GM12878 (cell line): Measurements from ENCODE around the gene TMEM272. TPM values are rescaled to one million over a fixed set of nuclear protein-coding genes. Genes with fewer than 3 reads are reported as not detected.
A peak's percentile ranks its signal among the peaks of the same experiment; 100 is the strongest.

Experiments used
- BCL3 ChIP-seq: IDR thresholded peaks from 2 replicates; pipeline ENCODE4 v1.6.1; 2011; ENCODE audit warnings: borderline replicate concordance, low read depth, mild to moderate bottlenecking, moderate library complexity, low read length; ENCODE audit not compliant: insufficient read depth, poor library complexity, severe bottlenecking
- CBFB ChIP-seq: IDR thresholded peaks from 2 replicates; pipeline ENCODE4 v1.6.1; 2016; ENCODE audit warnings: antibody characterized with exemption, low read depth
- CBX5 ChIP-seq: sonication (generic); IDR thresholded peaks from 2 replicates; pipeline ENCODE4 v1.6.1; 2016; ENCODE audit warnings: low read depth, moderate library complexity, mild to moderate bottlenecking, inconsistent platforms
- CUX1 ChIP-seq: IDR thresholded peaks from 2 replicates; pipeline ENCODE4 v1.6.1; 2012; ENCODE audit warnings: improper control_type of control experiment, low read depth, low read length; ENCODE audit not compliant: insufficient replicate concordance
- DPF2 ChIP-seq: fragments of 450-650 bp; IDR thresholded peaks from 2 replicates; pipeline ENCODE4 v1.6.1; 2017; ENCODE audit warnings: mild to moderate bottlenecking
- ELK1 ChIP-seq: IDR thresholded peaks from 2 replicates; pipeline ENCODE4 v1.6.1; 2012; ENCODE audit warnings: low read depth, low read length, improper control_type of control experiment
- HDGF ChIP-seq: fragments of 450-650 bp; IDR thresholded peaks from 2 replicates; pipeline ENCODE4 v1.6.1; 2016; ENCODE audit warnings: antibody characterized with exemption
- IKZF1 ChIP-seq: fragments of 450-650 bp; conservative IDR thresholded peaks from 2 replicates; pipeline ENCODE4 v1.6.1; 2017; ENCODE audit warnings: antibody characterized with exemption, mild to moderate bottlenecking
- IKZF2 ChIP-seq, 2 experiments: fragments of 450-650 bp; IDR thresholded peaks; 2 replicates each; pipeline ENCODE4 v1.6.1; 2017; ENCODE audit warnings: mild to moderate bottlenecking in 2 of 2, moderate library complexity in 2 of 2
- NFYA ChIP-seq: IDR thresholded peaks from 2 replicates; pipeline ENCODE4 v1.6.1; 2011; ENCODE audit warnings: low read depth, mild to moderate bottlenecking, low read length, improper control_type of control experiment, borderline replicate concordance
- PML ChIP-seq: IDR thresholded peaks from 2 replicates; pipeline ENCODE4 v1.6.1; 2012; ENCODE audit warnings: low read length, inconsistent platforms
- POLR2A ChIP-seq: IDR thresholded peaks from 2 replicates; pipeline ENCODE4 v1.6.1; 2011; ENCODE audit warnings: low read depth, mild to moderate bottlenecking, low read length
- SMAD5 ChIP-seq: IDR thresholded peaks from 2 replicates; pipeline ENCODE4 v1.6.1; 2016; ENCODE audit warnings: antibody characterized with exemption, low read depth
- SMC3 ChIP-seq: IDR thresholded peaks from 2 replicates; pipeline ENCODE4 v1.6.1; 2011; ENCODE audit warnings: low read length, improper control_type of control experiment, borderline replicate concordance
- SREBF2 ChIP-seq: IDR thresholded peaks from 2 replicates; pipeline ENCODE4 v1.6.1; 2012; ENCODE audit warnings: mild to moderate bottlenecking, low read length
- WRNIP1 ChIP-seq: IDR thresholded peaks from 2 replicates; pipeline ENCODE4 v1.6.1; 2011; ENCODE audit warnings: low read depth, low read length, improper control_type of control experiment, borderline replicate concordance
- ZNF217 ChIP-seq: fragments of 450-650 bp; IDR thresholded peaks from 2 replicates; pipeline ENCODE4 v1.6.1; 2017; ENCODE audit warnings: antibody characterized with exemption, mild to moderate bottlenecking
- ZNF592 ChIP-seq: fragments of 450-650 bp; IDR thresholded peaks from 2 replicates; pipeline ENCODE4 v1.6.1; 2017; ENCODE audit warnings: mild to moderate bottlenecking, moderate library complexity
- polyA plus RNA-seq, 11 experiments: library from polyadenylated mRNA; depleted of rRNA in 4 of 11; unstranded in 6 of 11; stranded (reverse) in 5 of 11; fragments of >200 nt; fragmentation: Nextera tagmentation in 4 of 11; fragmentation: Illumina TruSeq in 1 of 11; extraction: Ambion mirVana in 4 of 11; extraction: Trizol in 1 of 11; gene quantifications; 1 replicate in 1 of 11; 2 replicates in 10 of 11; pipeline versions ENCODE4 v1.2.1 to v1.2.3, GENCODE V29; 2011 to 2016; ENCODE audit warnings: inconsistent platforms in 2 of 11, missing spikeins in 2 of 11, low read depth in 1 of 11
- total RNA-seq, 4 experiments: library from RNA; depleted of rRNA in 3 of 4; stranded (reverse); fragments of >200 nt in 3 of 4; fragmentation: Illumina TruSeq in 1 of 4; extraction: Trizol in 1 of 4; gene quantifications; 2 replicates each; pipeline versions ENCODE4 v1.2.1 to v1.2.3, GENCODE V29; 2013 to 2021

The TMEM272 gene
- total and polyA plus RNA-seq, 10 of the 15 experiments (the other 5 are each of a cell fraction or from before 2014, with no cell fraction given), result 0.01 to 0.04 TPM; not detected in 8

DNA sequence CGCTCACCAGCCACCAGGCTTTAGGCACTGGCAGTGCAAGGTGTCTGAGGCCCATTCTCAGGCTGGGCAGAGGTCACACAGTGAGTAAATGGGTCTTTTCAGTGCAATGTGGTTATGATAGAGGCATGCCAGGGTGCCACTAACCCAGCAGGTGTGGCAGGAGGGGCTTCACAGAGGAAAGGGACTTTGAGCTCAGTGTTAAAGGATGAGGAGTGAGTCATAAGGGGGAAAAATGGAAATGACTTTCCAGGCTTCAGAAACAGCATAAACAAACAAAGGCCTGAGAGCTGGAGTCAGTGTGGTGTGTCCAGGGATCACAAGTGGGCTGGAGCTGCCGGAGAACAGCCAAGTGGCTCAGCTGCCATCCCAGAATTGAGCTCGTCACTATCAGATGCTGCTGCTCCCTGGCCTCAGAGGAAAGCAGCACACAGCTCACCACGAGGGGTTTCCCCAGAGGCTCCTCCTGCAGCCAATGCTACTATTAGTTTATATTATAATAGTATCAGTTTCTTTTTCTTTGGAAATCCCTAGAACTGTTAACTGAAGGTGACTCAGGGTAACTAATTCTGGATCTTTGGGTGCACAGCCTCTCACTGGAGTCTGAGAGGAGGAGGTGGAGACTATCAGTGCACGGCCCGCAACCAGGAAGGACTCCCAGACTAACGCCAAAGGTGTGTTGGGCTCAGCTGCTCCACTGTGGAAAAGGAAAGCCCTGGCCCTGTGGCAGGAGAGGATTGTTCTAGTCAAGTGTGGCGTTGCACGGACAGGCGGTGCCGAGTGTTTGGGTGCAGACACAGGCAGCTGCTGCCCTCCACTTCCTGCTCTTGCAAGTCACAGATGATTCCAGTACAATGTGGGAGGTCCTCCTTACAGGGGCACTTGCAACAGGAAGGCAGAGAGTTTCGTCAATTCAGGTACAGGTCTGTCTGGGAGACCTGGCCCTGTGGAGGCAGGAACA, 80.5 kb downstream of the TMEM272 start (continued):
- TF ChIP-seq CUX1, result no peak
- TF ChIP-seq PML, result peak; percentile 57; the same call in 1 of the 2 replicates
- TF ChIP-seq SMAD5, result no peak
- TF ChIP-seq BCL3, result no peak
- peak; percentile 53; the same call in 1 of the 2 replicates for TF ChIP-seq DPF2
- TF ChIP-seq CBX5, result no peak
- TF ChIP-seq NFYA, result no peak
- peak; percentile 81 for TF ChIP-seq POLR2A
- TF ChIP-seq SREBF2, result no peak
- peak; percentile 81 for TF ChIP-seq IKZF1
- TF ChIP-seq CBFB, result no peak
- TF ChIP-seq ZNF592, result no peak
- no peak for TF ChIP-seq WRNIP1
- TF ChIP-seq HDGF, result peak; percentile 56; the same call in 1 of the 2 replicates
- TF ChIP-seq SMC3, result 0 out of 2 replicates have a peak, but pooled peaks have one; percentile 7
- TF ChIP-seq IKZF2 (IDR thresholded peaks at IDR 0.05), result peak; percentile 78 to 80
- TF ChIP-seq ELK1, result no peak
- TF ChIP-seq ZNF217, result no peak
